WTC11 (cell line): Measurements from ENCODE around the gene C19orf85. TPM values are rescaled to one million over a fixed set of nuclear protein-coding genes. Genes with fewer than 3 reads are reported as not detected.
"Not testable (repeated sequence)": the region's sequence is repeated elsewhere in the genome, so short reads cannot be mapped to it uniquely, and the experiment has no call there.

ENCODE experiments used
- ATAC-seq: fragments of 200-7000 bp; cut with Tn5 transposase; 2 replicates; pipeline ENCODE4 v1.10.0; 2021; ENCODE audit warnings: mild to moderate bottlenecking, moderate library complexity
- CTCF ChIA-PET: fragments of 300-600 bp; sonication (Branson Sonifier 250); formaldehyde crosslinking; loops from one replicate; lab custom pipeline; 2021; ENCODE audit warnings: antibody characterized with exemption; lab: Charles Lee
- POLR2A ChIA-PET: fragments of 350-600 bp; sonication (Branson Sonifier 250); formaldehyde crosslinking; loops from one replicate; lab custom pipeline; 2021; ENCODE audit warnings: antibody characterized with exemption; lab: Charles Lee
- DNase-seq: peaks from one replicate; pipeline ENCODE4 v3.0.0; 2021; ENCODE audit warnings: low spot score
- H3K27ac Mint-ChIP-seq: 2 replicates; pipeline ENCODE4 v1.8.0; 2021; ENCODE audit warnings: mixed read lengths
- H3K27me3 Mint-ChIP-seq: 2 replicates; pipeline ENCODE4 v1.8.0; 2021; ENCODE audit warnings: low read depth, mild to moderate bottlenecking, moderate library complexity, mixed read lengths
- H3K36me3 Mint-ChIP-seq: 2 replicates; pipeline ENCODE4 v1.8.0; 2021; ENCODE audit warnings: mixed read lengths
- H3K4me1 Mint-ChIP-seq: 2 replicates; pipeline ENCODE4 v1.8.0; 2022; ENCODE audit warnings: mixed read lengths
- H3K4me3 Mint-ChIP-seq: 2 replicates; pipeline ENCODE4 v1.8.0; 2021; ENCODE audit warnings: mild to moderate bottlenecking, moderate library complexity, mixed read lengths
- H3K9me3 Mint-ChIP-seq: 2 replicates; pipeline ENCODE4 v1.8.0; 2021; ENCODE audit warnings: mixed read lengths
- AFF4 ChIP-seq: sonication (generic); formaldehyde crosslinking; IDR thresholded peaks from 2 replicates; pipeline ENCODE4 v1.8.1; 2023; ENCODE audit warnings: mild to moderate bottlenecking, missing genetic modification reagents, borderline replicate concordance
- ATF1 ChIP-seq: sonication (generic); formaldehyde crosslinking; IDR thresholded peaks from 2 replicates; pipeline ENCODE4 v1.8.1; 2023; ENCODE audit warnings: mild to moderate bottlenecking, moderate library complexity, missing genetic modification reagents
- CREB1 ChIP-seq: sonication (generic); formaldehyde crosslinking; IDR thresholded peaks from 2 replicates; pipeline ENCODE4 v1.8.0; 2023; ENCODE audit warnings: mild to moderate bottlenecking, missing genetic modification reagents
- CREM ChIP-seq: sonication (generic); formaldehyde crosslinking; IDR thresholded peaks from 2 replicates; pipeline ENCODE4 v1.8.1; 2022; ENCODE audit warnings: mild to moderate bottlenecking, missing genetic modification reagents, moderate library complexity
- E2F5 ChIP-seq: sonication (generic); formaldehyde crosslinking; IDR thresholded peaks from 2 replicates; pipeline ENCODE4 v1.8.1; 2022; ENCODE audit warnings: mild to moderate bottlenecking, moderate library complexity, missing genetic modification reagents
- ESRRA ChIP-seq: sonication (generic); formaldehyde crosslinking; IDR thresholded peaks from 2 replicates; pipeline ENCODE4 v1.8.1; 2022; ENCODE audit warnings: mild to moderate bottlenecking, missing genetic modification reagents, borderline replicate concordance
- FOXP1 ChIP-seq: sonication (generic); formaldehyde crosslinking; IDR thresholded peaks from 2 replicates; pipeline ENCODE4 v1.8.0; 2022; ENCODE audit warnings: missing genetic modification reagents, mild to moderate bottlenecking, moderate library complexity, borderline replicate concordance
- FOXP4 ChIP-seq: sonication (generic); formaldehyde crosslinking; IDR thresholded peaks from 2 replicates; pipeline ENCODE4 v1.8.0; 2022; ENCODE audit warnings: mild to moderate bottlenecking, missing genetic modification reagents
- GTF2I ChIP-seq: fragments of 250-450 bp; sonication (Bioruptor Pico); conservative IDR thresholded peaks from 2 replicates; pipeline ENCODE4 v1.4.0; 2021; ENCODE audit warnings: mild to moderate bottlenecking
- HMGXB4 ChIP-seq: sonication (generic); formaldehyde crosslinking; IDR thresholded peaks from 2 replicates; pipeline ENCODE4 v1.8.1; 2023; ENCODE audit warnings: mild to moderate bottlenecking, moderate library complexity, missing genetic modification reagents
- IRF1 ChIP-seq: sonication (generic); formaldehyde crosslinking; IDR thresholded peaks from 2 replicates; pipeline ENCODE4 v1.8.0; 2023; ENCODE audit warnings: missing genetic modification reagents
- NFYB ChIP-seq: sonication (generic); formaldehyde crosslinking; conservative IDR thresholded peaks from 2 replicates; pipeline ENCODE4 v1.8.0; 2022; ENCODE audit warnings: low read depth, missing genetic modification reagents
- RELA ChIP-seq: sonication (generic); formaldehyde crosslinking; IDR thresholded peaks from 2 replicates; pipeline ENCODE4 v1.8.1; 2022; ENCODE audit warnings: missing genetic modification reagents, mild to moderate bottlenecking, borderline replicate concordance
- RORB ChIP-seq: fragments of 250-450 bp; sonication (Bioruptor Pico); IDR thresholded peaks from 2 replicates; pipeline ENCODE4 v1.9.0; 2021; ENCODE audit warnings: mild to moderate bottlenecking
- SMAD3 ChIP-seq: sonication (generic); formaldehyde crosslinking; IDR thresholded peaks from 2 replicates; pipeline ENCODE4 v1.8.0; 2022; ENCODE audit warnings: missing genetic modification reagents, mild to moderate bottlenecking, borderline replicate concordance
- SOX15 ChIP-seq: fragments of 250-450 bp; sonication (Bioruptor Pico); IDR thresholded peaks from 2 replicates; pipeline ENCODE4 v1.9.0; 2021; ENCODE audit warnings: mild to moderate bottlenecking
- SP1 ChIP-seq: sonication (generic); formaldehyde crosslinking; conservative IDR thresholded peaks from 2 replicates; pipeline ENCODE4 v1.8.1; 2022; ENCODE audit warnings: missing genetic modification reagents
- TCF7 ChIP-seq: sonication (generic); formaldehyde crosslinking; IDR thresholded peaks from 2 replicates; pipeline ENCODE4 v1.8.0; 2022; ENCODE audit warnings: mild to moderate bottlenecking, low read depth, missing genetic modification reagents, moderate library complexity
- TP53 ChIP-seq: sonication (generic); formaldehyde crosslinking; IDR thresholded peaks from 2 replicates; pipeline ENCODE4 v1.8.1; 2023; ENCODE audit warnings: mild to moderate bottlenecking, missing genetic modification reagents
- ZNF219 ChIP-seq: sonication (generic); formaldehyde crosslinking; IDR thresholded peaks from 2 replicates; pipeline ENCODE4 v1.8.0; 2023; ENCODE audit warnings: missing genetic modification reagents, mild to moderate bottlenecking, borderline replicate concordance
- ZNF281 ChIP-seq: sonication (generic); formaldehyde crosslinking; IDR thresholded peaks from 2 replicates; pipeline ENCODE4 v1.8.0; 2023; ENCODE audit warnings: mild to moderate bottlenecking, missing genetic modification reagents
- ZNF396 ChIP-seq: fragments of 250-450 bp; sonication (Bioruptor Pico); IDR thresholded peaks from 2 replicates; pipeline ENCODE4 v1.8.0; 2021; ENCODE audit warnings: mild to moderate bottlenecking, moderate library complexity, borderline replicate concordance
- total RNA-seq: library from RNA; stranded (reverse); gene quantifications from 3 replicates; pipeline ENCODE4 v1.2.3, GENCODE V29; 2021

C19orf85 gene
- total RNA-seq, 1 experiment from 2014 or later: 2.2 TPM

GRCh38 chr19:55424518-55424917 lies 40.0 kb downstream of the C19orf85 start (continued):
- no peak for TF ChIP-seq ZNF281 (CRISPR knock-in tag)
- no peak for TF ChIP-seq ZNF219 (CRISPR knock-in tag)
- TF ChIP-seq FOXP1 (CRISPR knock-in tag): no peak
- TF ChIP-seq TCF7 (CRISPR knock-in tag): no peak
- no peak for TF ChIP-seq RELA
- no peak for TF ChIP-seq GTF2I (CRISPR knock-in tag)
- no peak for TF ChIP-seq RORB
- TF ChIP-seq, all 79 proteins: peak for 0

GRCh38 chr19:55423225-55424005 lies 41.1 kb downstream of the C19orf85 start:
- ChIA-PET CTCF (interaction anchor here (0.6 to 1.0 kb wide), 3 partner anchors 30 to 209 kb away, joined by 3 read pairs; partner anchors contain the start of gene KMT5C), POLR2A (interaction anchor here (0.6 kb wide), 2 partner anchors 12 to 206 kb away, joined by 3 read pairs; no protein-coding TSS in a partner anchor)
- Mint-ChIP-seq H3K4me3 (no peak overlapping the region), H3K27me3 (peaks cover 71% of the 10 kb centered on the region), H3K27ac (no peak overlapping the region), H3K4me1 (no peaks in the 10 kb centered on the region; the same call in 1 of the 2 replicates), H3K36me3 (no peaks in the 10 kb centered on the region), H3K9me3 (no peaks in the 10 kb centered on the region)
- DNase-seq (no peak), ATAC-seq (no peak)
- TF ChIP-seq CREM (CRISPR knock-in tag): no peak
- TF ChIP-seq TP53: no peak
- no peak for TF ChIP-seq AFF4 (CRISPR knock-in tag)
- TF ChIP-seq ZNF396 (CRISPR knock-in tag): no peak
- no peak for TF ChIP-seq ESRRA (CRISPR knock-in tag)
- TF ChIP-seq CREB1: no peak
- no peak for TF ChIP-seq IRF1 (CRISPR knock-in tag)
- no peak for TF ChIP-seq FOXP4 (CRISPR knock-in tag)
- TF ChIP-seq ZNF219 (CRISPR knock-in tag): no peak
- no peak for TF ChIP-seq SP1
- TF ChIP-seq HMGXB4 (CRISPR knock-in tag): no peak
- TF ChIP-seq SMAD3 (CRISPR knock-in tag): no peak
- TF ChIP-seq ATF1: no peak
- TF ChIP-seq NFYB (CRISPR knock-in tag): no peak
- no peak for TF ChIP-seq E2F5
- TF ChIP-seq SOX15 (CRISPR knock-in tag): no peak

- H3K27ac Mint-ChIP-seq, H3K4me3 Mint-ChIP-seq, DNase-seq, H3K4me1 Mint-ChIP-seq, H3K9me3 Mint-ChIP-seq, ATAC-seq, H3K36me3 Mint-ChIP-seq, POLR2A ChIA-PET: not testable (repeated sequence)
- H3K27me3 Mint-ChIP-seq: peaks cover 77% of the 10 kb centered on the region
- CTCF ChIA-PET: interaction anchor here (0.6 kb wide), 1 partner anchor 261 kb away, joined by 4 read pairs; no protein-coding TSS in a partner anchor
Observed at GRCh38 chr19:55421281-55421680, 43.3 kb downstream of the C19orf85 start.
